T-helper 17 cell (primary cell): Measurements from ENCODE around the gene SPDYE4. TPM values are rescaled to one million over a fixed set of nuclear protein-coding genes. Genes with fewer than 3 reads are reported as not detected.

ENCODE experiments used
- ATAC-seq: fragments of 150-1000 bp; cut with Tn5 transposase; 2 replicates; pipeline ENCODE4 v1.10.0; 2021; ENCODE audit warnings: mild to moderate bottlenecking, moderate library complexity
- DNase-seq, 3 donors: peaks; one replicate each; pipeline versions ENCODE4 v3.0.0 to v3.0.0-alpha.2; 2020 to 2021
- H3K9me3 ChIP-seq: one replicate; pipeline ENCODE4 v1.7.0; 2013; ENCODE audit warnings: low read length, mild to moderate bottlenecking; ENCODE audit not compliant: control insufficient read depth, poor library complexity, severe bottlenecking
- H3K27ac Mint-ChIP-seq: one replicate; pipeline ENCODE4 v1.8.0; 2022; ENCODE audit warnings: mild to moderate bottlenecking, moderate library complexity, mixed read lengths
- H3K27me3 Mint-ChIP-seq: one replicate; pipeline ENCODE4 v1.8.0; 2022; ENCODE audit warnings: mixed read lengths
- H3K36me3 Mint-ChIP-seq: one replicate; pipeline ENCODE4 v1.8.0; 2022; ENCODE audit warnings: low read depth, mixed read lengths
- H3K4me1 Mint-ChIP-seq: one replicate; pipeline ENCODE4 v1.8.0; 2022; ENCODE audit warnings: mild to moderate bottlenecking, mixed read lengths
- H3K4me3 Mint-ChIP-seq: one replicate; pipeline ENCODE4 v1.8.0; 2022; ENCODE audit warnings: mild to moderate bottlenecking, moderate library complexity, mixed read lengths
- total RNA-seq, 4 donors: library from RNA in 2 of 4; stranded (reverse) in 2 of 4; gene quantifications; one replicate each; pipeline ENCODE4 v1.2.3 and lab custom pipeline; 2022 to 2026

The SPDYE4 gene
- total RNA-seq, 2 donors from 2014 or later: not detected

DNA sequence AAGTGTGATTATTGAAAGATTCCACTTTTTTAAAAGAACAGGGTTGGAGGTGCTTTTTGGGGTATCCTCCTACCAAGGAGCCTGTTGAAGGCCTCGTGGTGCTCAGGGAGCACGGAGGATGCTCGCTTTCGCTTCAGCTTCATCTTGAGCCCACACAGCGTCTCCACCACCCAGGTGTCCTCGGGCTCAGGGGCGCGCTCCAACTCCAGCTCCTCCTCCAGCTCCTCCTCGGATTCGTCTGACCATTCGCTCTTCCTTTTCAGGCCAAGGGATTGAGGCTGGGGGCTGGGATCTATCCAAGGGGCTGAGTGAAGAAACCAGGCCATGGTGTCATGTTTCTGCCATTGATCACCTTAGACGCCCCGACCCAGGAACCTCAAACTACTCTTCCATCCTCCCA is 1.2 kb downstream of the SPDYE4 start:
- ATAC-seq: no peak
- DNase-seq: no peak
- peaks cover 17% of the 10 kb centered on the region for H3K36me3 Mint-ChIP-seq
- no peaks in the 10 kb centered on the region for H3K9me3 ChIP-seq
- H3K4me3 Mint-ChIP-seq: no peak overlapping the region
- H3K4me1 Mint-ChIP-seq: peaks cover 3% of the 10 kb centered on the region
- H3K27me3 Mint-ChIP-seq: peaks cover 68% of the 10 kb centered on the region
- H3K27ac Mint-ChIP-seq: no peak overlapping the region

- DNase-seq: no peak
- ATAC-seq: no peak
- Mint-ChIP-seq H3K36me3 (peaks cover 17% of the 10 kb centered on the region), H3K27ac (peak overlapping the region; percentile 32), H3K4me3 (no peak overlapping the region), H3K4me1 (peaks cover 3% of the 10 kb centered on the region), H3K27me3 (peaks cover 55% of the 10 kb centered on the region)
- no peaks in the 10 kb centered on the region for H3K9me3 ChIP-seq
These were observed 2.6 kb downstream of the SPDYE4 start for GRCh38 chr17:8755590-8756255.

- no peak overlapping the region for H3K4me3 Mint-ChIP-seq
- peaks cover 3% of the 10 kb centered on the region for H3K4me1 Mint-ChIP-seq
- H3K36me3 Mint-ChIP-seq: peaks cover 17% of the 10 kb centered on the region
- peaks cover 46% of the 10 kb centered on the region for H3K27me3 Mint-ChIP-seq
- H3K9me3 ChIP-seq: no peaks in the 10 kb centered on the region
- H3K27ac Mint-ChIP-seq: no peak overlapping the region
- no peak for ATAC-seq
- no peak for DNase-seq
These were observed 3.5 kb downstream of the SPDYE4 start for GRCh38 chr17:8754890-8755289.

DNA sequence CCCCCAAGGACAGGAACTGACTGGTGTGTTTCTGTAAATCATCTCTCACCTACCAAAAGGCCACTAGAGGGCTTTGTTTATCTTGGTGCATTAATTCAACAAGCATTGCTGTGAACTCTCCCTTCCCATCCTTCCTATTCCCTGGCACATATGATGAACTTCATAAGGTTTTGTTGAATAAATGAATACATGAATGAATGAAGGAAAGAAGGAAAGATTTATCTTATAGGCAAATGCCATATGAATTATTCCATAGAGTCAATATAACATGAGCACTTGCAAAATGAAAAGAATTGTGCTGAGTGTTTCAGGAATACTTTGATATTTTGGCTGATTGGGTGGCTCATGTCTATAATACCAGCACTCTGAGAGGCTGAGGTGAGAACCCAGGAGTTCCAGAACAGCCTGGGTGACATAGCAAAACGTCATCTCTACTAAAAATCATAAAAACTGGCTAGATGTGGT is 4.3 kb downstream of the SPDYE4 start:
- H3K36me3 Mint-ChIP-seq: peaks cover 20% of the 10 kb centered on the region
- no peak for ATAC-seq
- H3K4me3 Mint-ChIP-seq: no peak overlapping the region
- peaks cover 45% of the 10 kb centered on the region for H3K27me3 Mint-ChIP-seq
- no peaks in the 10 kb centered on the region for H3K9me3 ChIP-seq
- H3K27ac Mint-ChIP-seq: no peak overlapping the region
- H3K4me1 Mint-ChIP-seq: peaks cover 3% of the 10 kb centered on the region
- no peak for DNase-seq

GRCh38 chr17:8753136-8753975 is 5.0 kb downstream of the SPDYE4 start:
- no peak for DNase-seq
- H3K27me3 Mint-ChIP-seq: peaks cover 44% of the 10 kb centered on the region

GRCh38 chr17:8749616-8750015 is 8.7 kb downstream of the SPDYE4 start:
- ATAC-seq (no peak), DNase-seq (no peak)
- Mint-ChIP-seq H3K36me3 (peaks cover 5% of the 10 kb centered on the region), H3K27me3 (peaks cover 13% of the 10 kb centered on the region), H3K4me3 (no peak overlapping the region), H3K4me1 (peaks cover 9% of the 10 kb centered on the region), H3K27ac (peak overlapping the region; percentile 34)
- no peaks in the 10 kb centered on the region for H3K9me3 ChIP-seq

More at GRCh38 chr17:8753136-8753975, 5.0 kb downstream of the SPDYE4 start:
- Mint-ChIP-seq H3K4me1 (peaks cover 4% of the 10 kb centered on the region), H3K4me3 (no peak overlapping the region), H3K27ac (no peak overlapping the region), H3K36me3 (peaks cover 20% of the 10 kb centered on the region)
- no peak for ATAC-seq
- H3K9me3 ChIP-seq: no peaks in the 10 kb centered on the region

DNA sequence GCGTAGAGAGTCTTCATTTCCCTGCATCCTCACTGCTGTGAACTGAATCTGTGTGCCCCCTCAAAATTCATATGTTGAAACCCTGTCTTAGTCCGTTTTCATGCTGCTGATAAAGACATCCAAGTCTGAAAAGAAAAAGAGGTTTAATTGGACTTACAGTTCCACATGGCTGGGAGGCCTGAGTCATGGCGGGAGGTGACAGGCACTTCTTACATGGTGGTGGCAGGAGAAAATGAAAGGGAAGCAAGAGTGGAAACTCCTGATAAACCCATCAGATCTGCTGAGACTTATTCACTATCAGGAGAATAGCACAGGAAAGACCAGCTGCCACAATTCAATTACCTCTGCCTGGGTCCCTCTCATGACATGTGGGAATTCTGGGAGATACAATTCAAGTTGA is 10.6 kb downstream of the SPDYE4 start:
- no peak overlapping the region for H3K27ac Mint-ChIP-seq
- no peak for DNase-seq
- no peak overlapping the region for H3K4me3 Mint-ChIP-seq
- H3K27me3 Mint-ChIP-seq: peaks cover 6% of the 10 kb centered on the region
- H3K36me3 Mint-ChIP-seq: peaks cover 3% of the 10 kb centered on the region
- peaks cover 9% of the 10 kb centered on the region for H3K4me1 Mint-ChIP-seq
- H3K9me3 ChIP-seq: no peaks in the 10 kb centered on the region
- ATAC-seq: no peak

DNA sequence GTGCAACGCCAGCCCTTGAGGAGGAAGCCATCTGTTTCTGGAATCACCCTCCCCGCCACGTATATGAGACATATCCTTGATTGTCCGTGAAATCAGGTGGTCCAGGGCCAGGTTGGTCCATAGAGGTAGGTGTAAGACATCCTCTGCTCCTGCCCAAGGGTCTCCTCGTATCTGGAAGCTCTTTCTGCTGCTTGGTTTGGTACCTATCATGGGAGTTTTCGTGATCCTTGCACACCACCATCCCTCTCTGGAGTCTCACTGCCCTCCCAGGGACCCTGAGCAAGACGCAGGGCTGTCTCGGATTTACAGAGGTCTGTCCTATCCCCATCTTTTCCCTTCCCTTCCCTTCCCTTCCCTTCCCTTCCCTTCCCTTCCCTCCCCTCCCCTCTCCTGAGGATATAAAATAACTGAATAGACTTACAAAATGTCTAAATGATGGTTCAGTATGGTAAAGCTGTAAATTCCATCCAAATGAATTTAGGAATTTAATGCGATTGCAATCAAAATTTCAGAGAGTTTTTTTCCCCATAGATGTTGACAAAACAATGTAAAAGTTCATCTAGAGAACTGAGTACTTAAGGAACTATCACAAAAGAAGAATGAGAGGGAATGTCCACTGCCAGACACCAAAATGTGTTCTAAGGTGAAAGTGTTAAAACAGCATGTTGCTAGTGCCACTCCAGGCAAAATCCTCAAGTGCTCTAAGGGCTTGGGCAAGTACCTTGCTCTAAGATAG is 11.7 kb downstream of the SPDYE4 start:
- peak overlapping the region; percentile 89 for H3K27ac Mint-ChIP-seq
- no peaks in the 10 kb centered on the region for H3K27me3 Mint-ChIP-seq
- peaks cover 9% of the 10 kb centered on the region for H3K4me1 Mint-ChIP-seq
- DNase-seq (no peak), ATAC-seq (no peak)
- H3K36me3 Mint-ChIP-seq: peaks cover 3% of the 10 kb centered on the region
- peak overlapping the region; percentile 93 for H3K4me3 Mint-ChIP-seq
- H3K9me3 ChIP-seq: no peaks in the 10 kb centered on the region

GRCh38 chr17:8745586-8746500 is 12.5 kb downstream of the SPDYE4 start:
- H3K9me3 ChIP-seq: no peaks in the 10 kb centered on the region
- Mint-ChIP-seq H3K27me3 (no peaks in the 10 kb centered on the region), H3K27ac (peak overlapping the region; percentile 89), H3K4me1 (peaks cover 11% of the 10 kb centered on the region), H3K36me3 (peaks cover 3% of the 10 kb centered on the region), H3K4me3 (peak overlapping the region; percentile 93)
- peak; percentile 81 for ATAC-seq
- DNase-seq: peak; percentile 72 to 80 (median 78)

DNA sequence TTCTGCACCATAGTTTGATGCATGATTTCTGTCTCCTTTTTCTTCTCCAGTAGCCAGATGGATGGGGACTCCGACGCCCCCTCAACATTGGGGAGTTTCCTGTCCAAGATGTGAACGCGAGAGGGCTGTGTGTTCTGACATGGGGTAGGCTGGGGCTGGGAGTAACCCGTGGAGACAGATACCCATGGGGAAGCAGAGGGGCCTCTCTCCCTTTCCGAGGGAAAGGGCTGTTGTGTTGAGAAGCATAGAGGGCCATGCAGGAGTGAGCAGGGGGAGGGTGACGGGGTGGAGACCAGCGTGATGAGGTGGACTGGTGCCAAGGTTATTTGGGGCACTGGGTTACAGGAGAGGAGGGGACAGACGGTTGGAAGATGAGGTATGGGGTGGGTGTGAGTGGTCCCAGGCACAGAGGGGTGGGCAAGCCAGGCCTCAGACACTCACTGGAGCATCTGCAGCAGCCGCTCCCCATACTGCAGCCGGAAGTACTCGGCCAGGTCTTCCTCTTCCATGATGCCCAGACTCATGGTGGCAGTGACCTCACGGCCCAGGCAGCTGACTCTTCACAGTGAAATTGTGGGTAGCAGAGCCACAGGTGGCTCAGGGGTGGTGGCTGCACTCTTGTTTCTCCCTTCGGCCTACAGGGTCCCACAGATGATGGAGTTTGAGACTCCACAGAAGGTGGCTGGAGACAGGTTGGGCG is 14.1 kb downstream of the SPDYE4 start:
- H3K4me3 Mint-ChIP-seq: peak overlapping the region; percentile 93
- H3K27me3 Mint-ChIP-seq: no peaks in the 10 kb centered on the region
- H3K36me3 Mint-ChIP-seq: no peaks in the 10 kb centered on the region
- ATAC-seq (no peak), DNase-seq (no peak)
- H3K27ac Mint-ChIP-seq: peak overlapping the region; percentile 89
- H3K4me1 Mint-ChIP-seq: peaks cover 22% of the 10 kb centered on the region
- no peaks in the 10 kb centered on the region for H3K9me3 ChIP-seq

DNA sequence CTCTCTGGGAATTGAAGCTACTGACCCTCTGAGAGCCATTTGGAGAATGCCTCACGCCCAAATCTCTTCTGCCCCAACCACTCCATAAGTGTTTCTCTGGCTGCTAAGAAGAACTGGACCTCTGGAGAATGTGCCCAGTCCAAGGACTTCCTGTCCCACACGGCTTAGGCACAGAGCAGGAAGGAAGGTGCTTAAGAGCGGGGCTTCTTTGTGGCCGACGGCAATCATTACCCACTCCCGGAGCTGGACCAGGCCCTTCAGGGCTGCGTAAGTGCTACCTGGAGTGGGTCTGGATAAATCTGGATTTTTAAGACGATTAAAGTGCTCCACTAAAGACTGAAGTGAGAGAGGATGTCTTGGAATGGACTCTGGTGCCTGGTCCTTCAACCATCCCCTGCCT is 15.5 kb downstream of the SPDYE4 start:
- Mint-ChIP-seq H3K36me3 (no peaks in the 10 kb centered on the region), H3K27ac (no peak overlapping the region), H3K4me3 (no peak overlapping the region), H3K27me3 (no peaks in the 10 kb centered on the region), H3K4me1 (peaks cover 22% of the 10 kb centered on the region)
- no peaks in the 10 kb centered on the region for H3K9me3 ChIP-seq
- ATAC-seq: no peak
- DNase-seq: no peak

DNA sequence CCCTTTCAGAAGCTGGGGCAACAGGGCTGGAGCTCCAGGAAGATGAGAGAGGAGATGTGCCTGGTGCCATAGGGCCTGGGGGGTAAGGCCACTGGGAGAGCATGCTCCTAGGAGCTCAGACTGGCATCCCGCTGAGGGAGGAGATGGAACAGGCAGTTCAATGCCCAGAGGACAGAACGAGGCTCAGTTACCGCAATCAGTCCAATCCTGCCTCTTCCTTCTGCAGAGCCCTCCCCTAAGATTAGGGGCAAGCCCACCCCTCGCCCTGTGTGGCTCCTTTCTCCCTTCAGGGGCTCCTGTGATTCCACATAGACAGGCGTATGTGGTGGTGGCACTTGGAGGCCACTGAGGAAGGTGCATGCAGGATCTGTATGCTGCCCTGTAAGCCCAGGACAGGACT is 16.1 kb downstream of the SPDYE4 start:
- DNase-seq: no peak

More for the DNA sequence above, 16.1 kb downstream of the SPDYE4 start:
- ATAC-seq: no peak
- Mint-ChIP-seq H3K4me3 (no peak overlapping the region), H3K27me3 (no peaks in the 10 kb centered on the region), H3K27ac (no peak overlapping the region), H3K4me1 (peaks cover 22% of the 10 kb centered on the region), H3K36me3 (no peaks in the 10 kb centered on the region)
- no peaks in the 10 kb centered on the region for H3K9me3 ChIP-seq
